Activated T-cell treated with anti-CD3 and anti-CD28 coated beads, Interleukin-2, amount 50 U/mL, for 72 hours (primary cell): ENCODE measurements around the gene MED15. TPM values are rescaled to one million over a fixed set of nuclear protein-coding genes. Genes with fewer than 3 reads are reported as not detected.

Experiments
- ATAC-seq, 2 donors: fragments of 150-1000 bp; cut with Tn5 transposase; replicated peaks in 1 of 2; 2 replicates each; pipeline ENCODE4 v1.10.0; 2021; ENCODE audit warnings: moderate library complexity in 2 of 2, mild to moderate bottlenecking in 1 of 2
- DNase-seq, 2 donors: peaks; one replicate each; pipeline ENCODE4 v3.0.0; 2021 to 2022; ENCODE audit warnings: mixed read lengths in 1 of 2
- H3K27ac Mint-ChIP-seq: one replicate; pipeline ENCODE4 v1.8.0; 2022; ENCODE audit warnings: mild to moderate bottlenecking, moderate library complexity, mixed read lengths
- H3K27me3 Mint-ChIP-seq: one replicate; pipeline ENCODE4 v1.8.0; 2022; ENCODE audit warnings: low read depth, mixed read lengths
- H3K36me3 Mint-ChIP-seq, 2 donors: one replicate each; pipeline ENCODE4 v1.8.0; 2022; ENCODE audit warnings: mixed read lengths in 2 of 2, mild to moderate bottlenecking in 1 of 2; ENCODE audit not compliant: insufficient read depth in 2 of 2
- H3K4me1 Mint-ChIP-seq: one replicate; pipeline ENCODE4 v1.8.0; 2022; ENCODE audit warnings: low read depth, mixed read lengths
- H3K4me3 Mint-ChIP-seq, 2 donors: one replicate each; pipeline ENCODE4 v1.8.0; 2022; ENCODE audit warnings: mild to moderate bottlenecking in 2 of 2, mixed read lengths in 2 of 2, moderate library complexity in 2 of 2
- H3K9me3 Mint-ChIP-seq, 2 donors: one replicate each; pipeline ENCODE4 v1.8.0; 2022; ENCODE audit warnings: mixed read lengths in 2 of 2
- total RNA-seq, 2 donors: library from RNA; stranded (reverse); gene quantifications; one replicate each; pipeline ENCODE4 v1.2.3, GENCODE V29; 2022

Gene MED15
- total RNA-seq, 2 donors from 2014 or later = 106 to 113 TPM

DNA sequence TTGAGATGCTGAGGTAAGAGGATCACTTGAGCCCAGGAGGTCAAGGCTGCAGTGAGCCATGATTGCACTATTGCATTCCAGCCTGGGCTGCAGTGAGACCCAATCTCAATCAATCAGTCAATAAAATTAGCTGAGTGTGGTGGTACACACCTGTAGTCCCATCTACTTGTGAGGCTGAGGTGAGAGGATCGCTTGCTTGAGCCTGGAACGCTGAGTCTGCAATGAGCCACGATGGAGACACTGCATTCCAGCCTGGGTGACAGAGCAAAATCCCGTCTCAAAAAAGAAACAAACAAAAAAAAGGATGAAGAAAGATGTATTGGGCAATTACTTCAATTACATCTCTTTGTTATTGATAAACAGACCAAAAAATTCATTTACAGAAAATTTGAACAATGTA lies 54.5 kb downstream of the MED15 start:
- Mint-ChIP-seq H3K4me1 (peaks cover 72% of the 10 kb centered on the region), H3K9me3 (peaks cover 6 to 10% of the 10 kb centered on the region in 2 donors), H3K27me3 (no peaks in the 10 kb centered on the region), H3K27ac (no peak overlapping the region), H3K36me3 (peaks cover 29 to 43% of the 10 kb centered on the region in 2 donors), H3K4me3 (no peak overlapping the region)
- ATAC-seq = no peak
- DNase-seq = no peak

DNA sequence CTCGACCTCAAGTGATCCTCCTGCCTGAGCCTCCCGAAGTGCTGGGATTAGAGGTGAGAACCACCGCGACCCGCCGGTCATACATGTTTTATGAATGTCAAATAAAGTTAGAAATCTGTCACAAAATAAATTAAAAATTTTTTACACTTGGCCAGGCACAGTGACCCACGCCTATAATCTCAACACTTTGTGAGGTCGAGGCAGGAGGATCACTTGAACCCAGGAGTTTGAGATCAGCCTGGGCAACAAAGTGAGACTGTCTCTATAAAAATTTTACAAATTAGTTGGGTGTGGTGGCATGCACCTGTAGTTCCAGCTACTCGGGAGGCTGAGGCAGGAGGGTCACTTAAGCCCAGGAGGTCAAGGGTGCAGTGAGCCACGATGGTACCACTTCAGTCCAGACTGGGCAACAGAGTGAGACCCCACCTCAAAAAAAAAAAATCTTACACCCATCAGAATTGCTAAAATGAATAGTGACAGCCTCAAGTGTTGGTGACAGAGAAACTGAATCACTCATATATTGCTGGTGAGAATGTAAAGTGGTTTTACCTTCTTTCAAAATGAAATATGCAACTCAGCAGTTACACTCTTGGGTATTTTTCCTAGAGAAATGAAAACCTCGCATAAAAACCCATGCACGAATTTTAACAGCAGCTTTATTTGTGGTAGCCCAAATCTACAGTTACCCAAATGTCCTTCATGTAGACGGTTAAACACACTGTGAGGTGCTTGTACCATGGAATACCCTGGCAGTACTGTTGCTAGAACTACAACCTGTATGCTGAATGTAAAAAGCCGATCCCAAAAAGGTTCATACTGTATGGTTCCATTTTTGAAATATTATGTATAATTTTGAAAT lies 55.4 kb downstream of the MED15 start:
- Mint-ChIP-seq H3K9me3 (peaks cover 6 to 10% of the 10 kb centered on the region in 2 donors), H3K4me1 (peaks cover 72% of the 10 kb centered on the region), H3K27ac (peak overlapping the region; percentile 54), H3K4me3 (peak overlapping the region; percentile 34 to 79), H3K27me3 (no peaks in the 10 kb centered on the region), H3K36me3 (peaks cover 25 to 43% of the 10 kb centered on the region in 2 donors)
- DNase-seq = no peak
- ATAC-seq = peak; percentile 57 to 58

DNA sequence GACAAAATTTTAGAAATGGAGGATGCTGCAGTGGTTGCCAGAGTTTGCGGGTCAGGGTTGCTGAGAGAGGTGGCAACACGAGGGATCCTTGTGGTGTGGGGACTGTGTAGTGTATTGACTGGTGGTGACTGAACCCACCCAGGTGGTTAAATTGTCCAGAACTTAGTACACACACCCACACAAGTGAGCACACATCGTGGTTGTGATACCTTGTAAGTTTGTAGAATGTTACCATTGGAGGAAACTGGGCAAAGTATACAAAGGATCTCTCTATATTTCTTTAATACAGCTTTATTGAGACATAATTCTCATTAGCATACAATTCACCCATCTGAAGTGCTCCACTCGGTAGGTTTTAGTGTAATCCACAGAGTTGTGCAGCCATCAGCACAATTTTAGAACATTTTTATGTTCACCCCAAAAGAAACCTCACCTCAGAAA lies 56.1 kb downstream of the MED15 start:
- peak; percentile 81 to 84 for ATAC-seq

DNA sequence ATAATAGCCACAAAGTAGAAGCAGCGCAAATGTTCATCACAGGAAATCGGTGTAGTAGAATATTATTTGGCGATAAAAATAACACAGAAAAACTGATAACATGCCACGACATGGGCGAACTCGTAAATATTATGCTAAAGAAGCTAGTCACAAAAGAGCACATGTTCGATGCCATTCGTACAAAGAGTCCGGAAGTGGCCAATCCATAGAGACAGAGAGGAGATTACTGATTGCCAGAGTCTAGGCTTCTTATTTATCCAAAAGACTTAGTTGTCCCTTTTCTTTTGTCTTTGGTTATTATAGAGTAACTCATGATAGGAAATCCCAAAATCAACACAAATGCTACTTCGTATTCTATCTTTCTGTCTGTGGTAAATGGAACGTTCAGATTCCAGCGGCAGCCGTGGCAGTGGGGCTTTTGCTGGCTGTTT lies 56.5 kb downstream of the MED15 start:
- Mint-ChIP-seq H3K4me1 (peaks cover 72% of the 10 kb centered on the region), H3K27me3 (no peaks in the 10 kb centered on the region), H3K36me3 (peaks cover 22 to 41% of the 10 kb centered on the region in 2 donors), H3K27ac (peak overlapping the region; percentile 54), H3K9me3 (peaks cover 4 to 6% of the 10 kb centered on the region in 2 donors), H3K4me3 (peak overlapping the region; percentile 34 to 79)
- no peak for ATAC-seq
- no peak for DNase-seq

More for the DNA sequence above, 56.1 kb downstream of the MED15 start:
- Mint-ChIP-seq H3K27ac (peak overlapping the region; percentile 54), H3K4me3 (peak overlapping the region; percentile 34 to 79), H3K9me3 (peaks cover 6 to 10% of the 10 kb centered on the region in 2 donors), H3K27me3 (no peaks in the 10 kb centered on the region), H3K36me3 (peaks cover 24 to 43% of the 10 kb centered on the region in 2 donors), H3K4me1 (peaks cover 72% of the 10 kb centered on the region)
- DNase-seq = peak; percentile 68 to 74

- DNase-seq = no peak
Measured at GRCh38 chr22:20565079-20565734, 57.8 kb downstream of the MED15 start.

DNA sequence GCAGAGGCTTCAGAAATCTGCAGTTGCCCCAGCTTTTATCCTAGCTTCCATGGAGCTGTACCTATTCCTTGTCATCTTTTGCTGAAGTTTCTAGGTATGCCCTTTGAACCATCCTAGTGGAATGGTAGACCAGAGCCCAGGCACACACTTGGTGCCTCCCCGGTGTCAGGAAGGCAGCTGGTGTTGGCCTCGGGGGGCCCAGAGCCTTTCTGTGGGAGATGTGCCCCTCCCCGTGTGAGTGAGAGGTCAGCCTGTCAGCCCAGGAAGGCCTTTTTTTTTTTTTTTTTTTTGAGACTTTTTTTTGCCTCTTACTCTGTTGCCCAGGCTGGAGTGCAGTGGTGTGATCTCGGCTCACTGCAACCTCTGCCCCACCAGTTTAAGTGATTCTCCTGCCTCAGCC lies 58.4 kb downstream of the MED15 start:
- H3K27me3 Mint-ChIP-seq = no peaks in the 10 kb centered on the region
- H3K4me1 Mint-ChIP-seq = peaks cover 84% of the 10 kb centered on the region
- DNase-seq (no peak), ATAC-seq (no peak)
- peaks cover 19 to 41% of the 10 kb centered on the region in 2 donors for H3K36me3 Mint-ChIP-seq
- H3K4me3 Mint-ChIP-seq = no peak overlapping the region
- H3K27ac Mint-ChIP-seq = peak overlapping the region; percentile 42
- peaks cover 0 to 2% of the 10 kb centered on the region in 2 donors for H3K9me3 Mint-ChIP-seq

More at GRCh38 chr22:20565079-20565734, 57.8 kb downstream of the MED15 start:
- Mint-ChIP-seq H3K9me3 (peaks cover 0 to 2% of the 10 kb centered on the region in 2 donors), H3K27ac (no peak overlapping the region), H3K4me1 (peaks cover 79% of the 10 kb centered on the region), H3K36me3 (peaks cover 19 to 38% of the 10 kb centered on the region in 2 donors), H3K4me3 (peak overlapping the region in 1 of 2 donors; percentile 33), H3K27me3 (no peaks in the 10 kb centered on the region)
- no peak for ATAC-seq

GRCh38 chr22:20566420-20567260 lies 59.2 kb downstream of the MED15 start:
- ATAC-seq = peak; percentile 19 to 27
- Mint-ChIP-seq H3K4me1 (peaks cover 93% of the 10 kb centered on the region), H3K9me3 (peaks cover 0 to 2% of the 10 kb centered on the region in 2 donors), H3K4me3 (peak overlapping the region; percentile 8 to 36), H3K27ac (peak overlapping the region; percentile 52), H3K27me3 (no peaks in the 10 kb centered on the region), H3K36me3 (peaks cover 18 to 36% of the 10 kb centered on the region in 2 donors)
- DNase-seq = peak; percentile 57 to 63

GRCh38 chr22:20567371-20567847 lies 60.0 kb downstream of the MED15 start:
- H3K4me3 Mint-ChIP-seq = peak overlapping the region; percentile 0 to 8
- peak overlapping the region; percentile 52 for H3K27ac Mint-ChIP-seq
- H3K4me1 Mint-ChIP-seq = peaks cover 94% of the 10 kb centered on the region
- no peaks in the 10 kb centered on the region for H3K27me3 Mint-ChIP-seq
- peaks cover 20 to 39% of the 10 kb centered on the region in 2 donors for H3K36me3 Mint-ChIP-seq
- peaks cover 0 to 2% of the 10 kb centered on the region in 2 donors for H3K9me3 Mint-ChIP-seq
- peak in 1 of 2 donors; percentile 18 for DNase-seq
- no peak for ATAC-seq

GRCh38 chr22:20567993-20568417 lies 60.6 kb downstream of the MED15 start:
- ATAC-seq (no peak), DNase-seq (no peak)
- H3K4me1 Mint-ChIP-seq = peaks cover 88% of the 10 kb centered on the region
- H3K4me3 Mint-ChIP-seq = no peak overlapping the region
- H3K36me3 Mint-ChIP-seq = peaks cover 18 to 39% of the 10 kb centered on the region in 2 donors
- H3K9me3 Mint-ChIP-seq = no peaks in the 10 kb centered on the region
- no peaks in the 10 kb centered on the region for H3K27me3 Mint-ChIP-seq
- no peak overlapping the region for H3K27ac Mint-ChIP-seq

- ATAC-seq (no peak), DNase-seq (no peak)
- Mint-ChIP-seq H3K9me3 (no peaks in the 10 kb centered on the region), H3K27me3 (no peaks in the 10 kb centered on the region), H3K4me1 (peaks cover 82% of the 10 kb centered on the region), H3K27ac (no peak overlapping the region), H3K4me3 (peak overlapping the region; percentile 58 to 72), H3K36me3 (peaks cover 18 to 44% of the 10 kb centered on the region in 2 donors)
Measured at GRCh38 chr22:20568502-20569058, 61.2 kb downstream of the MED15 start.

GRCh38 chr22:20569059-20570058 lies 61.9 kb downstream of the MED15 start:
- Mint-ChIP-seq H3K9me3 (no peaks in the 10 kb centered on the region), H3K27me3 (no peaks in the 10 kb centered on the region), H3K36me3 (peaks cover 23 to 48% of the 10 kb centered on the region in 2 donors), H3K4me3 (peak overlapping the region; percentile 58 to 72), H3K27ac (no peak overlapping the region), H3K4me1 (peaks cover 74% of the 10 kb centered on the region)
- ATAC-seq = peak; percentile 82 to 89
- DNase-seq = peak; percentile 85
